ENCODE results near the gene RDH11. TPM values are rescaled to one million over a fixed set of nuclear protein-coding genes. Genes with fewer than 3 reads are reported as not detected.

RDH11 gene
- polyA plus RNA-seq, 1 of the 3 experiments (the other 2 are of a cell fraction) = 44.7 TPM

GRCh38 chr14:67694791-67695393 is 672 bp downstream of the RDH11 start:
- Histone ChIP-seq H3K27me3 (ENCODE audit: insufficient read depth) (no peaks in the 10 kb centered on the region), H3K9ac (peak overlapping the region; percentile 93), H3K79me2 (ENCODE audit: insufficient read depth) (peaks cover 46% of the 10 kb centered on the region), H3K36me3 (replicated peaks in 1 of 2; ENCODE audit: control insufficient read depth in 1 of 2, insufficient read depth in 2 of 2, low read length in 1 of 2) (peaks cover 19 to 29% of the 10 kb centered on the region in 2 experiments), H3K27ac (ENCODE audit: low read depth in 2 of 2, low read length in 1 of 2) (peak overlapping the region; percentile 87 to 90), H2AFZ (ENCODE audit: low read depth) (peak overlapping the region; percentile 98), H4K20me1 (ENCODE audit: insufficient read depth) (peaks cover 17% of the 10 kb centered on the region; the same call in 1 of the 2 replicates), H3K9me2 (no peaks in the 10 kb centered on the region), H3K4me1 (ENCODE audit: control insufficient read depth in 1 of 2, insufficient read depth in 2 of 2, low read depth in 1 of 2, low read length in 1 of 2) (peaks cover 6 to 12% of the 10 kb centered on the region in 2 experiments; a peak in 2 of 4 replicates), H3K4me2 (peak overlapping the region; percentile 98), H3K9me3 (no peaks in the 10 kb centered on the region), H3K4me3 (ENCODE audit: low read depth in 2 of 2, low read length in 1 of 2) (peak overlapping the region; percentile 98 to 100), H3F3A (replicated peaks; ENCODE audit: insufficient read depth) (peaks cover 4% of the 10 kb centered on the region)
- TF ChIP-seq MXI1 (IDR thresholded peaks at IDR 0.05; ENCODE audit: low read depth, low read length) (peak; percentile 39; the same call in 1 of the 2 replicates), GATA2 (CRISPR knock-in tag; IDR thresholded peaks at IDR 0.05) (no peak)
- TF ChIP-seq, protein P1, sequence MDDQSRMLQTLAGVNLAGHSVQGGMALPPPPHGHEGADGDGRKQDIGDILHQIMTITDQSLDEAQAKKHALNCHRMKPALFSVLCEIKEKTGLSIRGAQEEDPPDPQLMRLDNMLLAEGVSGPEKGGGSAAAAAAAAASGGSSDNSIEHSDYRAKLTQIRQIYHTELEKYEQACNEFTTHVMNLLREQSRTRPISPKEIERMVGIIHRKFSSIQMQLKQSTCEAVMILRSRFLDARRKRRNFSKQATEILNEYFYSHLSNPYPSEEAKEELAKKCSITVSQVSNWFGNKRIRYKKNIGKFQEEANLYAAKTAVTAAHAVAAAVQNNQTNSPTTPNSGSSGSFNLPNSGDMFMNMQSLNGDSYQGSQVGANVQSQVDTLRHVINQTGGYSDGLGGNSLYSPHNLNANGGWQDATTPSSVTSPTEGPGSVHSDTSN (IDR thresholded peaks at IDR 0.05) = peak; percentile 62
- ChIA-PET CTCF (interaction anchor here (1.0 to 6.7 kb wide), 5 partner anchors 9 to 267 kb away, joined by 3 to 42 read pairs (median 4); partner anchors contain the start of gene ARG2), POLR2A (interaction anchor here (1.0 to 1.8 kb wide), 5 partner anchors 9 to 268 kb away, joined by 3 to 11 read pairs (median 5); partner anchors contain the start of genes ARG2 and PIGH)
- DNase-seq = peak; percentile 80
- WGBS (ENCODE audit: low lambda C conversion rate) = under 1% methylated on average over 21 of the region's 21 CpGs

- Histone ChIP-seq H2AFZ (ENCODE audit: low read depth) (no peak overlapping the region), H3K79me2 (ENCODE audit: insufficient read depth) (peaks cover 41% of the 10 kb centered on the region), H3K9me3 (no peaks in the 10 kb centered on the region), H3K27ac (ENCODE audit: low read depth in 2 of 2, low read length in 1 of 2) (no peak overlapping the region), H3K27me3 (ENCODE audit: insufficient read depth) (no peaks in the 10 kb centered on the region), H4K20me1 (ENCODE audit: insufficient read depth) (peaks cover 17% of the 10 kb centered on the region; the same call in 1 of the 2 replicates), H3K9me2 (no peaks in the 10 kb centered on the region), H3K9ac (no peak overlapping the region), H3F3A (replicated peaks; ENCODE audit: insufficient read depth) (peaks cover 3% of the 10 kb centered on the region), H3K36me3 (replicated peaks in 1 of 2; ENCODE audit: control insufficient read depth in 1 of 2, insufficient read depth in 2 of 2, low read length in 1 of 2) (peaks cover 55 to 56% of the 10 kb centered on the region in 2 experiments), H3K4me1 (ENCODE audit: control insufficient read depth in 1 of 2, insufficient read depth in 2 of 2, low read depth in 1 of 2, low read length in 1 of 2) (peaks cover 6 to 12% of the 10 kb centered on the region in 2 experiments; a peak in 2 of 4 replicates), H3K4me3 (ENCODE audit: low read depth in 2 of 2, low read length in 1 of 2) (no peak overlapping the region), H3K4me2 (no peak overlapping the region)
- no peak for DNase-seq
- ChIA-PET CTCF (interaction anchor here (1.2 to 6.7 kb wide), 2 partner anchors 14 to 71 kb away, joined by 3 to 42 read pairs; partner anchors contain the start of gene ARG2), POLR2A (no interaction called here)
- no peak for TF ChIP-seq MEF2A (IDR thresholded peaks at IDR 0.05; ENCODE audit: borderline replicate concordance, low read depth)
- no peak for TF ChIP-seq RCOR1 (IDR thresholded peaks at IDR 0.05; ENCODE audit: low read length)
- TF ChIP-seq, protein P2, sequence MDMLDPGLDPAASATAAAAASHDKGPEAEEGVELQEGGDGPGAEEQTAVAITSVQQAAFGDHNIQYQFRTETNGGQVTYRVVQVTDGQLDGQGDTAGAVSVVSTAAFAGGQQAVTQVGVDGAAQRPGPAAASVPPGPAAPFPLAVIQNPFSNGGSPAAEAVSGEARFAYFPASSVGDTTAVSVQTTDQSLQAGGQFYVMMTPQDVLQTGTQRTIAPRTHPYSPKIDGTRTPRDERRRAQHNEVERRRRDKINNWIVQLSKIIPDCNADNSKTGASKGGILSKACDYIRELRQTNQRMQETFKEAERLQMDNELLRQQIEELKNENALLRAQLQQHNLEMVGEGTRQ (IDR thresholded peaks at IDR 0.05; ENCODE audit: borderline replicate concordance, low read depth, low read length) = no peak
- WGBS (ENCODE audit: low lambda C conversion rate) = 94% methylated on average over 4 of the region's 4 CpGs
These were observed 5.6 kb downstream of the RDH11 start for GRCh38 chr14:67690011-67690410.

DNA sequence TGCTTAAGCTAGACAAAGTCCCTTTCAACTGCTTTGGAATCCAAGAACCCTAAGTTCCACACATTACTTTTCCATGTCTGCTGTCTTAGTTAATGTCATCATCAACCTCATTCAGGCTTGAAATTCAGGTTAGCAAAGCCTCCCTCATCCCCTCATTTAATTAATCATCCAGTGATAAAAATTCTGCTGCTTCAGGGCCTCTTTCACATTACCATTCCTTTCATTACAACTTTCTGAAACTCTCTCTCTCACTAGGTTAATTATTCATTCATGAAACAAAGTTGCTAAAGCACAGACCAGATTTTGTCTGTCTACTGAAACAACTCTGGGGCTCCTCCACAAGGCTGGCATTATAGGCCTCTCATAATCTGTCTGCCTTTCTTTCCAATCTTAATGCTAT is 11.7 kb downstream of the RDH11 start:
- H4K20me1 ChIP-seq (ENCODE audit: insufficient read depth) = no peaks in the 10 kb centered on the region
- no peaks in the 10 kb centered on the region for H3K9me3 ChIP-seq
- no peak overlapping the region for H2AFZ ChIP-seq (ENCODE audit: low read depth)
- TF ChIP-seq RXRA (IDR thresholded peaks at IDR 0.05; ENCODE audit: borderline replicate concordance, low read depth) (no peak), JUND (IDR thresholded peaks at IDR 0.05) (no peak), CTCF (IDR thresholded peaks at IDR 0.05) (no peak), RFX5 (IDR thresholded peaks at IDR 0.05; ENCODE audit: low read length) (no peak), USF1 (IDR thresholded peaks at IDR 0.05; ENCODE audit: borderline replicate concordance, low read depth) (no peak), SMC3 (IDR thresholded peaks at IDR 0.05; ENCODE audit: low read depth, low read length) (no peak), ELF1 (IDR thresholded peaks at IDR 0.05) (no peak)

More for the DNA sequence above, 11.7 kb downstream of the RDH11 start:
- Histone ChIP-seq H3K4me1 (ENCODE audit: control insufficient read depth in 1 of 2, insufficient read depth in 2 of 2, low read depth in 1 of 2, low read length in 1 of 2) (peaks cover 0 to 8% of the 10 kb centered on the region in 2 experiments; a peak in 1 of 4 replicates), H3K4me2 (no peak overlapping the region), H3K4me3 (ENCODE audit: low read depth in 2 of 2, low read length in 1 of 2) (no peak overlapping the region), H3F3A (replicated peaks; ENCODE audit: insufficient read depth) (peaks cover 20% of the 10 kb centered on the region), H3K9ac (no peak overlapping the region), H3K27ac (ENCODE audit: low read depth in 2 of 2, low read length in 1 of 2) (no peak overlapping the region), H3K27me3 (ENCODE audit: insufficient read depth) (no peaks in the 10 kb centered on the region), H3K79me2 (ENCODE audit: insufficient read depth) (peaks cover 6% of the 10 kb centered on the region), H3K36me3 (replicated peaks in 1 of 2; ENCODE audit: control insufficient read depth in 1 of 2, insufficient read depth in 2 of 2, low read length in 1 of 2) (peaks cover 50 to 56% of the 10 kb centered on the region in 2 experiments), H3K9me2 (no peaks in the 10 kb centered on the region)
- ChIA-PET CTCF (interaction anchor here (0.8 to 1.7 kb wide), 3 partner anchors 8 to 66 kb away, joined by 3 to 6 read pairs (median 3); no protein-coding TSS in a partner anchor), POLR2A (interaction anchor here (1.0 kb wide), 1 partner anchor 12 kb away, joined by 3 read pairs; the partner anchor contains the start of gene RDH11)
- DNase-seq = no peak

Measured in SK-N-SH (cell line).